Vagina (tissue), 2 donors: Measurements from ENCODE around the gene NKX3-2.

Experiments
- CTCF ChIP-seq, 3 experiments: fragments of 450-650 bp in 2 of 3; fragments of 200-600 bp in 1 of 3; sonication (generic) in 1 of 3; IDR thresholded peaks; one replicate each; pipeline ENCODE4 v1.5.1; 2017 to 2019; ENCODE audit warnings: antibody characterized with exemption in 3 of 3, mild to moderate bottlenecking in 2 of 3, moderate library complexity in 2 of 3
- POLR2A ChIP-seq, 2 donors: fragments of 450-650 bp; IDR thresholded peaks; one replicate each; pipeline ENCODE4 v1.6.1; 2017; ENCODE audit warnings: antibody characterized with exemption in 2 of 2, mild to moderate bottlenecking in 2 of 2, moderate library complexity in 2 of 2
- POLR2AphosphoS5 ChIP-seq, 2 donors: sonication (generic); formaldehyde crosslinking; IDR thresholded peaks; one replicate each; pipeline ENCODE4 v1.9.0; 2017; ENCODE audit warnings: antibody characterized with exemption in 2 of 2, mild to moderate bottlenecking in 2 of 2, low read depth in 1 of 2; ENCODE audit not compliant: insufficient read depth in 1 of 2

- TF ChIP-seq POLR2A (IDR thresholded peaks at IDR 0.05) (no peak), POLR2AphosphoS5 (IDR thresholded peaks at IDR 0.05; ENCODE audit: insufficient read depth in 1 of 2, low read depth in 1 of 2) (no peak), CTCF (IDR thresholded peaks at IDR 0.05) (no peak)
Measured at GRCh38 chr4:13590766-13591165, 46.5 kb upstream of the NKX3-2 start.
